ENCODE measurements around the gene ANKRD13B. TPM values are rescaled to one million over a fixed set of nuclear protein-coding genes. Genes with fewer than 3 reads are reported as not detected.

The ANKRD13B gene
- polyA plus RNA-seq, 4 donors, result 6.1 to 19.1 (median 12.0) TPM

Other genes starting within 250 kb of the ANKRD13B start
- 10 to 100 TPM; 41.2 to 51.6 (median 45.6) TPM for gene TAOK1, start 202.8 kb upstream of the ANKRD13B start, polyA plus RNA-seq (ENCODE audit: insufficient read length in 4 of 4)
- gene ABHD15, start 26.1 kb upstream of the ANKRD13B start, polyA plus RNA-seq (ENCODE audit: insufficient read length in 4 of 4), result 1 to 10 TPM; 6.4 to 7.4 (median 7.1) TPM
- gene TP53I13, start 24.4 kb upstream of the ANKRD13B start, polyA plus RNA-seq (ENCODE audit: insufficient read length in 4 of 4), result 10 to 100 TPM; 26.4 to 56.4 (median 42.1) TPM
- gene GIT1, start 3.5 kb upstream of the ANKRD13B start, polyA plus RNA-seq (ENCODE audit: insufficient read length in 4 of 4), result 10 to 100 TPM; 41.2 to 55.4 (median 49.9) TPM
- 1 to 10 TPM; 1.9 to 5.5 (median 3.5) TPM for gene CORO6, start 29.8 kb downstream of the ANKRD13B start, polyA plus RNA-seq (ENCODE audit: insufficient read length in 4 of 4)

Data from left renal cortex interstitium (tissue), 4 donors.